Vagina (tissue), 2 donors: ENCODE data around the gene ITGB7.

Source experiments
- POLR2A ChIP-seq, 2 donors: fragments of 450-650 bp; IDR thresholded peaks; one replicate each; pipeline ENCODE4 v1.6.1; 2017; ENCODE audit warnings: antibody characterized with exemption in 2 of 2, mild to moderate bottlenecking in 2 of 2, moderate library complexity in 2 of 2
- POLR2AphosphoS5 ChIP-seq, 2 donors: sonication (generic); formaldehyde crosslinking; IDR thresholded peaks; one replicate each; pipeline ENCODE4 v1.9.0; 2017; ENCODE audit warnings: antibody characterized with exemption in 2 of 2, mild to moderate bottlenecking in 2 of 2, low read depth in 1 of 2; ENCODE audit not compliant: insufficient read depth in 1 of 2
- TF ChIP-seq, protein P1 (sequence below), 3 experiments: fragments of 450-650 bp in 2 of 3; fragments of 200-600 bp in 1 of 3; sonication (generic) in 1 of 3; IDR thresholded peaks; one replicate each; pipeline ENCODE4 v1.5.1; 2017 to 2019; ENCODE audit warnings: antibody characterized with exemption in 3 of 3, mild to moderate bottlenecking in 2 of 3, moderate library complexity in 2 of 3

DNA sequence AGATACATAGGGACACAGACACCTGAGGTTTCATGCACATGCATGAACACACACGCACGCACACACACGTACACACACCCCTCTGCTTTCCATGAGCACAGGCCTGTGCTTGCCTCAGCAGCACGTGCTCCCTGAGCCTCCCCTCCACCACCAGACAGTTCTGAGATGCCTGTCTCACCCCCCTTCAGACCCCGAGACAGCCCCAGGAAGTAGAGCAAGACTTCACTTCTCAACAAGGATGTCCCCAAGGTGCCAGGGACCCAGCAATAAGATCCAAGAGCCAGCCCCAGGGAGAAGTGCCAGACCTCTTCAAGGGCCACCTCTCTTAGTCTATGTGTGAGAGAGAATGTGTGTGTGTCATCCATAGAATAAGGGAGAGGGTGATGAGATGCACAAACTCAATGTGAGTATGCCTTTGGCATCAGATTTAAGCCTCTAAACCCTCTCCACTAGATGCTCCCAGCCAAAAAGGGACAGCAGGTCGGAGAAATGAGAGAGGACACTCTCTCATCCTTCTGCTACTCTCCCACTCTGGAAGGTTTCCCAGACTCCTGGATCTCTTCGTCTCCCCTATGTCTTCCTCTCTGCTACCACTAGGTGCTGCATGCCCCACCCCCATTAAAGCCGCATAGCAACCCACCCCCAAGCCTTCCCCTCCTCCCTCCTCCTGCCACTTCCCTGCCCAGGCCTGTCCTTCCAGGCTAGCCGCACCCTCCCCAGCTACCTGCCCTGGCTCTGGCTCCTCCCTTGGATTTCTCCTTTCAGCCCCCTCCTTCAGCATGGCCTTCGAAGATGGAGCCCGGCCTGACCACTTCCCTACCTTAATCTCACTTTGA is 17.2 kb upstream of the ITGB7 start:
- TF ChIP-seq, protein P1, sequence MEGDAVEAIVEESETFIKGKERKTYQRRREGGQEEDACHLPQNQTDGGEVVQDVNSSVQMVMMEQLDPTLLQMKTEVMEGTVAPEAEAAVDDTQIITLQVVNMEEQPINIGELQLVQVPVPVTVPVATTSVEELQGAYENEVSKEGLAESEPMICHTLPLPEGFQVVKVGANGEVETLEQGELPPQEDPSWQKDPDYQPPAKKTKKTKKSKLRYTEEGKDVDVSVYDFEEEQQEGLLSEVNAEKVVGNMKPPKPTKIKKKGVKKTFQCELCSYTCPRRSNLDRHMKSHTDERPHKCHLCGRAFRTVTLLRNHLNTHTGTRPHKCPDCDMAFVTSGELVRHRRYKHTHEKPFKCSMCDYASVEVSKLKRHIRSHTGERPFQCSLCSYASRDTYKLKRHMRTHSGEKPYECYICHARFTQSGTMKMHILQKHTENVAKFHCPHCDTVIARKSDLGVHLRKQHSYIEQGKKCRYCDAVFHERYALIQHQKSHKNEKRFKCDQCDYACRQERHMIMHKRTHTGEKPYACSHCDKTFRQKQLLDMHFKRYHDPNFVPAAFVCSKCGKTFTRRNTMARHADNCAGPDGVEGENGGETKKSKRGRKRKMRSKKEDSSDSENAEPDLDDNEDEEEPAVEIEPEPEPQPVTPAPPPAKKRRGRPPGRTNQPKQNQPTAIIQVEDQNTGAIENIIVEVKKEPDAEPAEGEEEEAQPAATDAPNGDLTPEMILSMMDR (IDR thresholded peaks at IDR 0.05): no peak
- TF ChIP-seq POLR2A (IDR thresholded peaks at IDR 0.05) (no peak), POLR2AphosphoS5 (IDR thresholded peaks at IDR 0.05; ENCODE audit: insufficient read depth in 1 of 2, low read depth in 1 of 2) (no peak)
